ENCODE measurements around the gene HIGD2A.
A peak's percentile ranks its signal among the peaks of the same experiment; 100 is the strongest.

The HIGD2A gene

DNA sequence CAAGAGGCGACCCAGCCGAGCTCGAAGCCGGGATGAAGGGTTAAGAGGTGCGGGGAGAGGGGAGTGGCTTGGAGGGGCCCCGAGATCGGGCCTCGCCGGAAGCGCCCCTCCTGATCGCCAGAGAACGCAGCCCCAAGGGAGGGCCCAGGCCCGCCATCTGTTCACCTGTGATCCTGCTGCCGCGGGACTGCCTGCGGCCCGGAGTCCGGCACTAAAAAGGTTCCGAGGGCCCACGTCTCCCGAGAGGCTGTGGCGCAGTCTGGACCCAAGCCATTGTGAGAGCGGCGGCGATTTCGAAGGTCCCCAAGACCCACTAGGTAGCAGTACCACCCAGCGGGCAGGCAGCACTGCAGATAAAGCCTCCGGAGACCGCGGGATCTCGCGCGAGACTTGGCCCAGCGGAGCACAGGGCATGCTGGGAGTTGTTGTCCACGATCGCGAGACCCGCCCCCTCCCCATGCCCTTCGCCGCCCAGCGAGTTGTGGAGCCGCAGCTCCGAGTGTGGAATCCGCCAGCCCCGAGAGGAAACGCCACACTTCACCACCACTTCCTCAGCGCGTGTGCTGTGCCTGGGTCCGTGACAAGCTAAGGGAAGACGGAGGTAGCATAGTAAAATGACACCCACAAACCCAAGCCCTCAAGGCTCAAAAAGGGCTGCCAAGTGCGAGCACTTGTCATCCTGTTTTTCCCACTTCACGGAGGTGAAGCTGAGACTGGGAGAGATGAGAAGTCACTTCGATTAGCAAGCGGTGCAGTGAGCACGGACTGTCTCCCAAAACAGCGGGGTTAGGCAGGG lies 26.9 kb upstream of the HIGD2A start, which contains the start of gene KIAA1191:
TSS of gene KIAA1191 (minus strand) at position 328 of the 796 bp plus-strand sequence. CDS start 2,256 bp downstream, outside the sequence.
- POLR2A ChIA-PET (ENCODE audit: low non-redundant PET) = interaction anchor here (0.5 to 1.3 kb wide), 6 partner anchors 10 to 557 kb away, joined by 3 to 6 read pairs (median 3); no protein-coding TSS in a partner anchor
- no peak for TF ChIP-seq CTCF (conservative IDR thresholded peaks at IDR 0.05; ENCODE audit: low read depth)
- H3K27ac ChIP-seq = peak within 1 kb of the TSS; percentile 76
- peak; percentile 92 for DNase-seq (ENCODE audit: low spot score)
- CTCF ChIA-PET = interaction anchor here (0.5 to 2.0 kb wide), 7 partner anchors 10 to 750 kb away, joined by 3 to 8 read pairs (median 3); no protein-coding TSS in a partner anchor

DNA sequence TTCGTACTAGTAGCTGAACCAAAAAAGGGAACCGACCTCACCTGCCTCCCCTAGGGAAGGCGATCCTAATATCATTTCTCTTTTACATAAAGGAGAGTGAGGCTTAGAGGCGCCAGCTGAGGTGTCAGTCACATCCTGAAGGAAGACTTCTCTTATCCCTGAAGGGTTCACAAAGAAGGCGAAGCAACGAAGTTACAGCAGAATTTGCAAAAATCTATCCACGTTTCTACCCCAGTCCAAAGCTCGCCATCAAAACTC lies 26.4 kb upstream of the HIGD2A start:
- POLR2A ChIA-PET (ENCODE audit: low non-redundant PET) = interaction anchor here (0.5 to 1.3 kb wide), 4 partner anchors 9 to 31 kb away, joined by 3 to 6 read pairs (median 4); no protein-coding TSS in a partner anchor
- DNase-seq (ENCODE audit: low spot score) = no peak
- CTCF ChIA-PET = interaction anchor here (0.5 to 2.0 kb wide), 5 partner anchors 10 to 751 kb away, joined by 3 to 8 read pairs (median 3); no protein-coding TSS in a partner anchor
- H3K27ac ChIP-seq = peak overlapping the region; percentile 76
- TF ChIP-seq CTCF (conservative IDR thresholded peaks at IDR 0.05; ENCODE audit: low read depth) = no peak

DNA sequence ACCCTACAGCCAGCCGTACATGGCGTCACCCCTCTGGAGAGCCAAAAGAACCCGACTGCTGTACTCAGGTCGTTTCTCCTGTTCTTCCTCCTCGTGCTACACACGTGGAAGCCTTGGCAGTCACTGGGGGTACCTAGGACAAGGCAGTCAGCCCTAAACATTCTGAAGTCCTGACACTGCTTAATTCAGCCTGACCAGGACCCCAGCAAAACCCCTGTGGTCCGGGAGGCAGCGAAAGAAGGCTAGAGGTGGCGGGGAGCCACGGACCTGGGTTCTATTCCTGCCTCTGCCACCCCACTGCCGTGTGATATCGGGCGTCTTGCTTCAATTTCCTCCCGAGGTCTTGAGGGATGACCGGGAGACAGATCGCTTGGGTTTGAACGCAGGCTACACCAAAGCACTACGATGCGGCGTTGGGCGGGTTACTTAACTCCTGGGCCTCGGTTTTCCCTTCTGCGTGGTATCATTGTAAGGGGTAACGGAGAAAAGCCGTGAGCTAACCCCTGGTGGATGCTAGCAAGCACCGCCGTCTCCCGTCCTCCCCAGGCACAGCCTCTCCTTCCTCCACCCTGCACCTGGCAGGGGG lies 23.7 kb upstream of the HIGD2A start:
- TF ChIP-seq CTCF (conservative IDR thresholded peaks at IDR 0.05; ENCODE audit: low read depth) = no peak
- ChIA-PET POLR2A (ENCODE audit: low non-redundant PET) (no interaction called here), CTCF (no interaction called here)
- H3K27ac ChIP-seq = peak overlapping the region; percentile 79
- DNase-seq (ENCODE audit: low spot score) = no peak

GRCh38 chr5:176365351-176366231 lies 23.0 kb upstream of the HIGD2A start, which contains the start of gene ARL10:
Gene ARL10 (plus strand): TSS chr5:176365487. CDS start chr5:176365564, 77 bp downstream.
- POLR2A ChIA-PET (ENCODE audit: low non-redundant PET) = no interaction called here

DNA sequence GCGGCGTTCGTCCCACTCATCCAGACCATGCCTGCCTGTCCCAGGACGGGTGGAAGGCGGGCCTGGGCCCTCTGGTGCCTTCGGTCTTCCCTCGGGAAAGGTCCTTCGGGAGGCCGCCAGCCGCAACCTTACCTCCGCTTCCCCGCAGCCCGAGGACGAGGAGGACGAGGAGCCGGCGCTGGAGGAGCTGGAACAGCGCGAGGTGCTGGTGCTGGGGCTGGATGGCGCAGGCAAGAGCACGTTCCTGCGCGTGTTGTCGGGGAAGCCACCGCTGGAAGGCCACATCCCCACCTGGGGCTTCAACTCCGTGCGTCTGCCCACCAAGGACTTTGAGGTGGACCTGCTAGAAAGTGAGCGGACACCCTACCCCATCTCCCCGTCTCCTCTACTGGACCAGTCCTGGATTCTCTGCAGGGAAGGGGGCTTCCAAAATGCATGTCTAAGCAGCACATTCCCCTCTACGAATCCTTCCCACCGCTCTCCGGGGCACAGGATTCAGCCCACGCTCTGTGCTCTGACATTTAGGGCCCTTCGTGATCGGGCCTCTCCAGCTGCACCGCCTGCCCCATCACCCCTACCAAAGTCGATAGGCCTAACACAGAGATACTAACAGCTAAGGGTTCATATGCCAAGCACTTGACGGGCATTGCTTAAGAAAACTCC lies 22.2 kb upstream of the HIGD2A start:
- ChIA-PET POLR2A (ENCODE audit: low non-redundant PET) (no interaction called here), CTCF (no interaction called here)
- no peak for DNase-seq (ENCODE audit: low spot score)
- peak overlapping the region; percentile 79 for H3K27ac ChIP-seq
- TF ChIP-seq CTCF (conservative IDR thresholded peaks at IDR 0.05; ENCODE audit: low read depth) = no peak

More at GRCh38 chr5:176365351-176366231, 23.0 kb upstream of the HIGD2A start, which contains the start of gene ARL10:
- no peak for TF ChIP-seq CTCF (conservative IDR thresholded peaks at IDR 0.05; ENCODE audit: low read depth)
- peak within 1 kb of the TSS; percentile 79 for H3K27ac ChIP-seq
- DNase-seq (ENCODE audit: low spot score) = peak; percentile 41
- CTCF ChIA-PET = no interaction called here

Measured in RWPE1 (cell line).